ENCODE measurements around the gene KPTN. TPM values are rescaled to one million over a fixed set of nuclear protein-coding genes. Genes with fewer than 3 reads are reported as not detected.

The KPTN gene
- total RNA-seq, 1 experiment from 2014 or later, result 9.2 TPM

GRCh38 chr19:47509170-47509847, 25.3 kb upstream of the KPTN start:
- no peak for DNase-seq (ENCODE audit: low spot score)

DNA sequence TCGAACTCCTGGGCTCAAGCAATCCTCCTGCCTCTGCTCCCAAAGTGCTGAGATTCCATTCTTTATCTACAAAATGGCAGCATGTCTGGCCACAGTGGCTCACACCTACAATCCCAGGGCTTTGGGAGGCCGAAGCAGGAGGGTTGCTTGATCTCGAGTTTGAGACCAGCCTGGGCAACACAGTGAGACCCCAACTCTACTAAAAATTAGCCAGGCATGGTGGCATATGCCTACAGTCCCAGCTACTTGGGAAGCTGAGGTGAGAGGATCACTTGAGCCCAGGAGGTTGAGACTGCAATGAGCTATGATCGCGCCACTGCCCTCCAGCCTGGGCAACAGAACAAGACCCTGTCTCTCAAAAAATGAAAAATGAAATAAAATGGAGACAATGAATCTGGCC, 24.7 kb upstream of the KPTN start:
- no peak for DNase-seq (ENCODE audit: low spot score)

- DNase-seq (ENCODE audit: low spot score), result no peak
Observed at GRCh38 chr19:47507924-47508553, 24.0 kb upstream of the KPTN start.

- no peak for DNase-seq (ENCODE audit: low spot score)
Observed at GRCh38 chr19:47507012-47507411, 23.0 kb upstream of the KPTN start.

DNA sequence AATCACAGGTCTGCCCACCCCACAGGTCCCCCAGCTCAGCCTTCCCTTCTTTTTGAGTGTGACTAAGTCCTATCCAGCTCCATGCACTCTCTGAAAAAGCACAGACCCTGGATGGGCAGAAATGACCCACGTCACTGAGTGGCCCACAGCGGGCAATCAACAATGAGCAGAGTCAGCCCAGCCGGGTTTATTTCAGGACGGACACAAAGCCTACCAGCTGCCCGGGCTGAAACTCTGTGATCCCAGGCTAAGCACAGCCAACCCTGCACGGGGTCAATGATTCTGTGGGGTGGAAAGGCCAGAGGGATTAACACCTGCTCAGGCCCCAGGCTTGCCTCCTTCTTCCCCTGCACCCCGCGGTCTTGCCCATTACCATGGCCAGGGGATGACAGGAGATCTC, 22.4 kb upstream of the KPTN start:
- no peak for DNase-seq (ENCODE audit: low spot score)

DNA sequence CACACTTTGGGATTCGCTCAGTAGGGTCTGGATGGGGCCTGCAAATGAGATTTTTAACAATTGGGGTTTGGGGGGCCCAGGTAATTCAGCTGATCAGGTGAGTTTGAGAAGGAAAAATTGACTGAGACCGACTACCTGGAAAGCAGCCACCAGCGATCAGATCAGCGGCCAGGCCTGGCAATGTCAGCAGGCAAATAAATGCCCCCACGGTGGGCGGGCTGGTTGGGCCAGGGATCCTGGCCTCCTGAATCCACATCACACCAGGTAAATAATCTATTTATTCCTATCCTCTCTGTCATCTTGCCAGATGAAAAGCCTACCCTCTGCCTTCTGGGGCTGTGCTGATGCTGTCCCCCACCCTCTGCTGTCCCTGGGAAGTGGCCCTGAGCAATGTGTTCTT, 21.5 kb upstream of the KPTN start:
- DNase-seq (ENCODE audit: low spot score), result no peak

- no peak for DNase-seq (ENCODE audit: low spot score)
Observed at GRCh38 chr19:47503826-47504150, 19.8 kb upstream of the KPTN start.

DNA sequence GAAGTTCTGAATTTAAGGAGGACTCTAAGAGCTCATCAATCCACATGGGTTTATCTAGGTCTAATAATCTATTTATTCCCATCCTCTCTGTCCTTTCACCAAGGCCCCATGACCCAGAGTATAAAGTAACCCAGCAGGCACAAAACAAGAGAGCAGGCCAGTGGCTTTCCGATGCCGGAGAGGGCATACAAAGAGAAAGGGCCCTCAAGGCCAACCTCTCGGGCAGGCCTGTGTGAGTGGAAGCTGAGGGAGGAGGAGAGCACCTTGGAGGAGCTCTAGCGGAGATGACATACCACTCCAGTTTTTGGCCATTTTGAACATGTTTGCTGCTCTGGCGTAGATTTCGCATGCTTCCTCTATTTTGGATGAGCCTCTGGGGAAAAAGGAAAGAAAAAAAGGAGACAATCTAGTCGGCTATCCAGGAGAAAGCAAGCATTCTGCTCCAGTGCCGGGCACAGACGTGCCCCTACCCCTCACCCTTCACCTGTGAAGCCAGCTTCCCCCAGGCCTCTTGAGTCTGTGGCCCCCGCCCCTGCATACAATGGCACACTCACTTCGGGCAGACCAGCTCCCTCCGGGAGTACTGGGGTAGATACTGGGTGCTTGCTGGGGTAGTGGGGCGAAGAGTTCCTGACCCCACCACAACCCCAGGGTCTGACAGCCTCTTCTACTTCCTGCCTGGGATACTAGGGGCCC, 19.3 kb upstream of the KPTN start:
- no peak for DNase-seq (ENCODE audit: low spot score)

DNA sequence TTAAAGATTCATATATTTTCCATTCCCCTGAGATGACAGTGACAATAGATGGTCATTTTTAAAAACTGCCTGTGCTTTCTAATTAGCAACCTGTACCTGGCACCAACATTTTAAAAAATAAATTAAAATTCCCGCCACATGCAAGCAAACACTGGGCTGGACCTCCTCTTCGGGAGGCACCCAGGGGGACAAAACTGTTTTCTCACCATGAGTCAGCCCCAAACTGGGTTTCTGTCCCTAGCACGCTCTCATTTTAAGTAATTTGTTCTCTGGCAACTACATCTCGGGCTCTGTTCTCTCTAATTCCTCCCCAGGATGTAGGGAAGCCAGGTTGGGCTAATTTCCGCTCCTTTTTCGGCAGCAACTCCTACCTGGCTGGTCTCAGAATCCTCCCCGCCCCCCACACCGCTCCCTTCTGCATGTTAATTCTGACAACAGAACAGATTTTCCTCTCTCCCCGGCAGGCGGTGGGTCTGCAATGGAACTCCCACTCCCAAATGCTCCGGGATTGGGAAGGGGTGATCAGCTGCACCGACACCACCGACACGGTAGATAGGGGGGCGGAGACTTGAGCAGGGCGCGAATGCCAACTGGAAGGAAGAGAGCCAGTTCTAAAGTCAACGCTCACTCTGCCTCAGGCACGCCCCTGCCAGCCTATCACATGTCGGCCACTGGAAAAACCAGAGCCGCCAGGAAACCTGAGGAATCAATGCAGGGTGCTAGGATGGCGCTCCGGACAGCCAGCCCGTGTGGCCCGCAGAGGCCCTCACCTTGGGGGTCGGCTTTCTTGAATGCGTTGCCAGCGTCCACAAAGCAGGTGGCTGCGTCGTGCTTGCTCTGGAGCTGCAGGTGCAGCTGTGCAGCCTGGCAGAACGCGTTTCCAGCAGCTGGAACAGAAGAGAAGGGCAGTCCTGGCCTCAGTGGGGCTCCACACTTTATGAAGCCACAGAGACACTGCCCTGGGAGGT, 16.1 kb upstream of the KPTN start:
- DNase-seq (ENCODE audit: low spot score), result no peak

- DNase-seq (ENCODE audit: low spot score), result no peak
Observed at GRCh38 chr19:47499371-47499770, 15.4 kb upstream of the KPTN start.

GRCh38 chr19:47498561-47498960, 14.5 kb upstream of the KPTN start:
- no peak for DNase-seq (ENCODE audit: low spot score)

GRCh38 chr19:47497821-47498520, 14.0 kb upstream of the KPTN start:
- DNase-seq (ENCODE audit: low spot score), result no peak

DNA sequence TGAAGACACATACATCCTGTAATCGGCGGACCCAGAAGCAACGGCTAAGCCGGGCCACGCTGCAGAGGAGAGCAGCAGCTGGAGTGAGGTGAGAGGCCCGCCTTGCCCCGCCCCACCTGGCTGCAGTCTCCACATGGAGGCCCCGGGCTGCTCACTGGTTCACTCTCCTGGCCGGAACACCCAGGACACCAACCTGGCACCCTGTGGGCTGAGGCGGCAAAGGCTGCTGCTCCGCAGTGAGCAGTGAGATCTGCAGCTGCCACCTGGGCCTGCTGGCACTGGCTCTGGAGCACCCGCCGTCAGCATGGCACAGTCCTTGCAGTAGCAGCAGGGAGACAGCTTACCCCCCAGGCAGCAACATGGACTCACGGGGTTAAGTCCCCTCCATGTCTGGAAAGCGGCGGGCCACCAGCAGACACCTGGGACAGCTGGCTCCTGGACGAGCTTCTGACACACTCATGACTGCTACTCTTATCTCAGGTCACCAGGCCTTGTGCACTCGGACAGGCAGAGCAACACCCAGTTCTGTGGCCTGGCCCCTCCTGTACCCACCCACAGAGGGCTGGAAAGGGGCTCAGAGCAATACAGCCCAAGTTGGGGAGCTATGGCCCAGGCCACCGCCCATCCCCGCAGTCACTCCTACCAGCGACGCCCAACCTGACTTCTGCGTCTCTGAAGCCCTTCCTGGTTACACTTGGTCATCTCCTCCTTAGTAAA, 13.2 kb upstream of the KPTN start:
- DNase-seq (ENCODE audit: low spot score), result no peak

DNA sequence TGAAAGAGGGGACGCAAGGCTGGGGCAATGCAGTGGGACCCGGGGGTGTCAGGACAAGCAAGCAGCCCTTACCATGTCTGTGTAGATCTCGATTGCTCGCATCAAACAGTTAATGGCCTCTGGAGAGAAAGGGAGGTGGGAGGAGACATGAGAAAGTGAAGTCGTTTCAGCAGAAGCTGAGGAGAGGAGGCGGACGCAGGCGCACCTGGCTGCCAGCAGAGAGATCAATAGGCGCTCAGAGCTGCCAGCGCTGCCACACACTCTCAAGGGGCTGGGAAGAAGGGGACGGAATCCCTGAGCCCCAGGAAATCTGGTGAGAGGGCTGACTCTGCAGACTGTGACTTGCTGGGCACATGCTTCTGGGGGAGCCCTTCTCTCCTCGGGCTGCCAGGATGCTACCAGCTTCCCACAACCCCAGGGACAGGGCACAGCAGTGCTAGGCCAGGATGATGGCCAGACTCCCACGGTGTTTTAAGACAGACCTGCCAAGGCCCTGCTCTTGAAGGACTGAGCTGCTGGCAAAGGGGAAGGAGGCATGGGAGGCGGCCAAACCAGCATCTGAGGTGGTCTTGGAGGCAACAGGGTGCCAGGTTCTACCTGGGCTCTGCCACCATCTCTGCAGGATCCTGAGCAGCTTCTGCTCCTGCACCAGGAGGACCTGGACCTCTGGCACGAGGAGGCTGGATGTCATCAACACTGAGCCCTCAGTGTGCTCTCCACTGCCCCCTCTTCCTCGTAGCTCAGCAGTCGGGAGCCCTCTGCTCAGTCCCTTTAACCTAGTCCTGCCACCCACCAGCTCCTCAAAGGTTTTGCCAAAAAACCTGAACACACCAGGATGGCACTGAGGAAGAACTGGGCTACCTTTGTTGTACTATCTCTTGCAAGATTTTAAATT, 11.7 kb upstream of the KPTN start:
- no peak for DNase-seq (ENCODE audit: low spot score)

DNA sequence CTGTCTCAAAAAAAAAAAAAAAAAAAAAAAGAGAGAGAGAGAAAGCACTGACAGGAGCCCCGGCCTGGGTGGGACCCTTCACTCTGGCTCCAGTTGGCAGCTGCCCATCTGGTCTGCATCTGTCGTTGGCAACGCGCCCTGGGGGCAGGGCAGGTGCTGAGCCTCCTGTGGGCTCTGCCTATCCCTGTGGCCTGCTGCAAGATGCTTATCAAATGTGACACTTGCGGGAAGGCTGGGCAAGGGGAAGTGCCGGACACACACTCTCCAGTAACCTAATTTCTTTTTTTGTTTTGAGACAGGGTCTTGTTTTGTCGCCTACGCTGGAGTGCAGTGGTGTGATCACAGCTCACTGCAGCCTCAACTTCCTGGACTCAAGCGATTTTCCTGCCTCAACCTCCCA, 10.7 kb upstream of the KPTN start:
- DNase-seq (ENCODE audit: low spot score), result no peak

GRCh38 chr19:47494211-47494547, 10.2 kb upstream of the KPTN start:
- DNase-seq (ENCODE audit: low spot score), result no peak

- DNase-seq (ENCODE audit: low spot score), result no peak
Observed at GRCh38 chr19:47493378-47494210, 9.6 kb upstream of the KPTN start.

DNA sequence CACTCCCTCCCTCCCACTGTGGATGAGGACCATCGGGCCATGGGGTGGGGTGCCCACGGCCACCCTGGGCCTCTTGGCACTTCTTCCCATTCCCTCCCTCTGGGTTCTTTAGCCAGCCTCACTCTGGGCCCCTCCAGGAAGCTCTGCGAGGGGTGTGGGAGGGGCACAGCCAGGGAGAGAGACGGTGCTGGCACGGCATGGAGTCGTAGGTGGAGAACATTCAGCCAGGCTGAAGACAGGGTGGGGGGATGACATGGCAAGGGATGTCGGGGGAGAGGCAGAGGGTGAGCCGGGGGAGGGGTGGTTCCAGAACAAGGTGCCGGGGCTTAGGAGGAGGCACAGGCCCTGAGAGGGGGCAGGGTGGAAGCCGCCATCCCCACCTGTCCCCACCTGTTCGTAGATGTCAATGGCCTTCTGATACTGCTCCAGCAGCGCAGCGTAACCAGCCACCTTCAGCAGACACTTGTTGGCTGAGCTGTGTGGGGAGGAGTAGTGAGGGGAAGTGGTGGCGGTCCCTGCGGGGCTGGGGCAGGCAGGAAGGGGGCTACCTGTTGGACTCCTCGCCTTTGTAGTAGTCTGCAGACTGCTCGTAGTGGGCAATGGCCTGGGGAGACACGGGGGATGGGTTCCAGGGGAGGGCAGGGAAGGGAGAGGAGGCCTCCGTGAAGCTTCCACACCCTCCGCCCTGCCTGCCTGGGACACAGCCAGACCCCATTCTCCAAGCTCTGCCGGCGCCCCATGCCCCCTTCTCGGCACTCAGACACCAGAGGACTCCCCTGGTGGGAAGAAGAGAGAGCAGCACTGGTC, 8.8 kb upstream of the KPTN start:
- DNase-seq (ENCODE audit: low spot score), result no peak

Measured in H4 (cell line).